Endothelial cell of umbilical vein (primary cell): ENCODE data around the gene AWAT2. TPM values are rescaled to one million over a fixed set of nuclear protein-coding genes. Genes with fewer than 3 reads are reported as not detected.

Experiments used
- BruUV-seq: library from RNA; stranded (reverse); fragments of 400-500 nt; replicated peaks from 2 replicates; lab custom pipeline; 2021; lab: Mats Ljungman, UMichigan
- CTCF ChIA-PET: fragments of 300-600, 350-600 bp; sonication (Branson Sonifier 250); formaldehyde crosslinking; loops from one replicate; lab custom pipeline; 2021; ENCODE audit warnings: antibody characterized with exemption, inconsistent platforms; lab: Charles Lee
- POLR2A ChIA-PET: fragments of 300-600, 350-600 bp; sonication (Branson Sonifier 250); formaldehyde crosslinking; loops from one replicate; lab custom pipeline; 2021; ENCODE audit warnings: antibody characterized with exemption, inconsistent platforms; lab: Charles Lee
- DNase-seq: peaks from one replicate; pipeline ENCODE4 v3.0.0-alpha.2; 2011; ENCODE audit warnings: low read depth, low spot score
- FAIRE-seq: peaks from 2 replicates; lab custom pipeline; 2011; peaks lifted over from hg19 to GRCh38; lab: Jason Lieb, UNC
- H2AFZ ChIP-seq: 2 replicates; pipeline ENCODE4 v1.6.0; 2012; ENCODE audit warnings: low read depth, low read length, control low read depth, inconsistent platforms
- H3K27ac ChIP-seq: 2 replicates; pipeline ENCODE4 v1.5.1; 2011; ENCODE audit warnings: low read depth, mild to moderate bottlenecking, control low read depth, low read length, moderate library complexity; ENCODE audit not compliant: insufficient read depth
- H3K27me3 ChIP-seq, 2 experiments: 2 replicates each; pipeline versions ENCODE4 v1.6.0 to v1.6.1; 2011; ENCODE audit warnings: low read length in 2 of 2, mixed read lengths in 1 of 2; ENCODE audit not compliant: control insufficient read depth in 2 of 2, insufficient read depth in 2 of 2
- H3K36me3 ChIP-seq, 2 experiments: 2 replicates in 1 of 2; 3 replicates in 1 of 2; pipeline ENCODE4 v1.5.1; 2011; ENCODE audit warnings: low read length in 2 of 2, mild to moderate bottlenecking in 1 of 2, moderate library complexity in 1 of 2; ENCODE audit not compliant: control insufficient read depth in 2 of 2, insufficient read depth in 2 of 2; ENCODE audit errors: extremely low read depth in 1 of 2
- H3K4me1 ChIP-seq: 3 replicates; pipeline ENCODE4 v1.5.1; 2011; ENCODE audit warnings: mild to moderate bottlenecking, low read length; ENCODE audit not compliant: control insufficient read depth, insufficient read depth; ENCODE audit errors: extremely low read depth
- H3K4me2 ChIP-seq: 2 replicates; pipeline ENCODE4 v1.6.1; 2011; ENCODE audit warnings: low read length, control low read depth, mixed read lengths; ENCODE audit not compliant: insufficient read depth
- H3K4me3 ChIP-seq, 3 experiments: fragments of 200-600 bp in 1 of 3; sonication (generic), shearing (Covaris generic) in 1 of 3; replicated peaks in 1 of 3; 2 replicates each; pipeline ENCODE4 v1.5.1; 2011 to 2016; ENCODE audit warnings: control low read depth in 3 of 3, low read length in 3 of 3, mild to moderate bottlenecking in 2 of 3, inconsistent platforms in 1 of 3, low read depth in 1 of 3, moderate library complexity in 1 of 3; ENCODE audit not compliant: insufficient read depth in 1 of 3
- H3K79me2 ChIP-seq: 2 replicates; pipeline ENCODE4 v1.6.0; 2012; ENCODE audit warnings: low read length, inconsistent platforms; ENCODE audit not compliant: control insufficient read depth, insufficient read depth
- H3K9ac ChIP-seq: replicated peaks from 2 replicates; pipeline ENCODE3; 2011; ENCODE audit warnings: low read length, control low read depth; ENCODE audit not compliant: insufficient read depth; ENCODE audit errors: extremely low read depth
- H3K9me1 ChIP-seq: replicated peaks from 3 replicates; pipeline ENCODE4 v1.6.0; 2011; ENCODE audit warnings: mild to moderate bottlenecking, low read length; ENCODE audit not compliant: control insufficient read depth, insufficient read depth; ENCODE audit errors: extremely low read depth
- H3K9me3 ChIP-seq: replicated peaks from 2 replicates; pipeline ENCODE4 v1.5.1; 2012; ENCODE audit warnings: low read length, inconsistent platforms; ENCODE audit not compliant: control insufficient read depth, insufficient read depth
- H4K20me1 ChIP-seq: replicated peaks from 2 replicates; pipeline ENCODE3; 2011; ENCODE audit warnings: mild to moderate bottlenecking, low read length; ENCODE audit not compliant: control insufficient read depth, insufficient read depth; ENCODE audit errors: extremely low read depth
- EZH2 ChIP-seq: IDR thresholded peaks from 2 replicates; pipeline ENCODE4 v1.6.1; 2012; ENCODE audit warnings: borderline replicate concordance, low read depth, mild to moderate bottlenecking, moderate library complexity, low read length, inconsistent platforms; ENCODE audit not compliant: severe bottlenecking
- FOS ChIP-seq: IDR thresholded peaks from 2 replicates; pipeline ENCODE4 v1.6.1; 2011; ENCODE audit warnings: mild to moderate bottlenecking, low read length, moderate library complexity, borderline replicate concordance; ENCODE audit not compliant: insufficient read depth
- GATA2 ChIP-seq: IDR thresholded peaks from 2 replicates; pipeline ENCODE4 v1.7.0; 2011; ENCODE audit warnings: low read depth, mild to moderate bottlenecking, moderate library complexity, mixed read lengths, low read length; ENCODE audit not compliant: insufficient read length, insufficient read depth
- JUN ChIP-seq: IDR thresholded peaks from 2 replicates; pipeline ENCODE4 v1.6.1; 2011; ENCODE audit warnings: borderline replicate concordance, low read depth; ENCODE audit not compliant: insufficient read length, insufficient read depth
- MYC ChIP-seq: IDR thresholded peaks from one replicate; pipeline ENCODE4 v1.6.1; 2011; ENCODE audit warnings: mild to moderate bottlenecking, low read depth, low read length
- POLR2A ChIP-seq: IDR thresholded peaks from 2 replicates; pipeline ENCODE4 v1.6.1; 2012; ENCODE audit warnings: low read depth, mild to moderate bottlenecking, control low read depth, low read length
- POLR2AphosphoS5 ChIP-seq: IDR thresholded peaks from 2 replicates; pipeline ENCODE4 v1.6.1; 2012; ENCODE audit warnings: low read depth, mild to moderate bottlenecking, control low read depth, low read length, moderate library complexity; ENCODE audit not compliant: insufficient read depth
- dilution Hi-C: fragments of 300-500 bp; cut with MboI; formaldehyde crosslinking; loops from one replicate; pipeline ENCODE4 v1.15.0; 2019; ENCODE audit warnings: low sequenced_read_pairs; ENCODE audit not compliant: extremely low pct_ligation_motif_present
- intact Hi-C: fragments of 100-400 bp; cut with micrococcal nuclease; formaldehyde crosslinking; loops from one replicate; pipeline ENCODE4 v1.10.0; 2022
- polyA plus RNA-seq, 4 experiments: library from polyadenylated mRNA; depleted of rRNA in 3 of 4; stranded (reverse) in 3 of 4; unstranded in 1 of 4; fragments of >200 nt; gene quantifications; 2 replicates each; pipeline versions ENCODE4 v1.2.1 to v1.2.3, GENCODE V29; 2011 to 2012; ENCODE audit warnings: missing spikeins in 1 of 4
- total RNA-seq: library from RNA; stranded (reverse); gene quantifications from 2 replicates; pipeline ENCODE4 v1.2.3, GENCODE V29; 2021
- TF ChIP-seq, protein P1 (sequence below): IDR thresholded peaks from 2 replicates; pipeline ENCODE4 v1.6.1; 2011; ENCODE audit not compliant: insufficient read depth, insufficient read length
- TF ChIP-seq, protein P2 (sequence below), 2 donors: IDR thresholded peaks; 1 replicate in 1 of 2; 2 replicates in 1 of 2; pipeline ENCODE4 v1.5.1; 2011; ENCODE audit warnings: low read length in 2 of 2, mild to moderate bottlenecking in 2 of 2, moderate library complexity in 2 of 2, control low read depth in 1 of 2, inconsistent platforms in 1 of 2, low read depth in 1 of 2; ENCODE audit not compliant: insufficient read depth in 1 of 2; ENCODE audit errors: extremely low read depth in 1 of 2

AWAT2 gene
- total and polyA plus RNA-seq, 2 donors (not counting 3 experiments of a cell fraction or from before 2014, with no cell fraction given), result 0.20 to 0.29 TPM

DNA sequence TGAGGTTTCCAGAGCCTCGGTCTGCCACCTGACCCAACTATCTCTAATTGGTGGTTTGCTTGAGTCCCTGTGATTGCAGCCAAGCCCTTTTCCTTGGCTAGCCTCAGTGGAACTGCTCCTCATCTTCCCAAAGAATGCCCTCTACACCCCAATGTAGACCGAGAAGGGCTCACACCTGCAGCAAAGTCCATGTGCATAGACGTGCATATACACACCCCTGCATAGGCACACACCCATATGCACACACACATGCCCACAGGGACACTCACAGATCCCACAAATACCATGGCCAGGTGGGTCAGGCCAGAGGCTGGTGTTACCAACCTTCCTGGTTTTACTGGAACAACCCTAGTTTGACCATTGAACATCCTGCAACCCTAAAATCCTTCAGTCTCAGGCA is 332 bp downstream of the AWAT2 start:
- TF ChIP-seq, protein P1, sequence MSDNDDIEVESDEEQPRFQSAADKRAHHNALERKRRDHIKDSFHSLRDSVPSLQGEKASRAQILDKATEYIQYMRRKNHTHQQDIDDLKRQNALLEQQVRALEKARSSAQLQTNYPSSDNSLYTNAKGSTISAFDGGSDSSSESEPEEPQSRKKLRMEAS, result no peak
- TF ChIP-seq POLR2AphosphoS5, result no peak
- no peak for TF ChIP-seq MYC
- no peak for TF ChIP-seq FOS
- no peak for TF ChIP-seq GATA2
- TF ChIP-seq JUN, result no peak
- TF ChIP-seq, protein P2, sequence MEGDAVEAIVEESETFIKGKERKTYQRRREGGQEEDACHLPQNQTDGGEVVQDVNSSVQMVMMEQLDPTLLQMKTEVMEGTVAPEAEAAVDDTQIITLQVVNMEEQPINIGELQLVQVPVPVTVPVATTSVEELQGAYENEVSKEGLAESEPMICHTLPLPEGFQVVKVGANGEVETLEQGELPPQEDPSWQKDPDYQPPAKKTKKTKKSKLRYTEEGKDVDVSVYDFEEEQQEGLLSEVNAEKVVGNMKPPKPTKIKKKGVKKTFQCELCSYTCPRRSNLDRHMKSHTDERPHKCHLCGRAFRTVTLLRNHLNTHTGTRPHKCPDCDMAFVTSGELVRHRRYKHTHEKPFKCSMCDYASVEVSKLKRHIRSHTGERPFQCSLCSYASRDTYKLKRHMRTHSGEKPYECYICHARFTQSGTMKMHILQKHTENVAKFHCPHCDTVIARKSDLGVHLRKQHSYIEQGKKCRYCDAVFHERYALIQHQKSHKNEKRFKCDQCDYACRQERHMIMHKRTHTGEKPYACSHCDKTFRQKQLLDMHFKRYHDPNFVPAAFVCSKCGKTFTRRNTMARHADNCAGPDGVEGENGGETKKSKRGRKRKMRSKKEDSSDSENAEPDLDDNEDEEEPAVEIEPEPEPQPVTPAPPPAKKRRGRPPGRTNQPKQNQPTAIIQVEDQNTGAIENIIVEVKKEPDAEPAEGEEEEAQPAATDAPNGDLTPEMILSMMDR (IDR thresholded peaks at IDR 0.05; ENCODE audit: extremely low read depth in 1 of 2, insufficient read depth in 1 of 2, low read depth in 1 of 2, low read length in 2 of 2), result no peak
- no peak for TF ChIP-seq POLR2A
- TF ChIP-seq EZH2, result no peak
- peaks cover 24% of the 10 kb centered on the region for H3K4me1 ChIP-seq
- dilution Hi-C loops, result no loop called here
- ChIA-PET POLR2A (no interaction called here), CTCF (no interaction called here)
- H3K27me3 ChIP-seq, result no peaks in the 10 kb centered on the region
- BruUV-seq, result no TSS peak
- no peaks in the 10 kb centered on the region for H3K9me1 ChIP-seq
- no peaks in the 10 kb centered on the region for H3K9me3 ChIP-seq
- no peak for FAIRE-seq
- H2AFZ ChIP-seq, result no peak overlapping the region
- no peaks in the 10 kb centered on the region for H4K20me1 ChIP-seq
- no peak overlapping the region for H3K27ac ChIP-seq
- H3K9ac ChIP-seq, result no peak overlapping the region
- no peaks in the 10 kb centered on the region for H3K79me2 ChIP-seq
- DNase-seq, result no peak
- intact Hi-C loops, result no loop called here
- H3K4me3 ChIP-seq, result no peak overlapping the region
- H3K36me3 ChIP-seq, result no peaks in the 10 kb centered on the region
- no peak overlapping the region for H3K4me2 ChIP-seq
